Activated naive CD4-positive, alpha-beta T cell (primary cell): ENCODE measurements around the gene CDC5L.

Experiments
- DNase-seq, 4 experiments: peaks; one replicate each; lab custom pipeline; 2025; lab: John Stamatoyannopoulos, UW

The CDC5L gene

DNA sequence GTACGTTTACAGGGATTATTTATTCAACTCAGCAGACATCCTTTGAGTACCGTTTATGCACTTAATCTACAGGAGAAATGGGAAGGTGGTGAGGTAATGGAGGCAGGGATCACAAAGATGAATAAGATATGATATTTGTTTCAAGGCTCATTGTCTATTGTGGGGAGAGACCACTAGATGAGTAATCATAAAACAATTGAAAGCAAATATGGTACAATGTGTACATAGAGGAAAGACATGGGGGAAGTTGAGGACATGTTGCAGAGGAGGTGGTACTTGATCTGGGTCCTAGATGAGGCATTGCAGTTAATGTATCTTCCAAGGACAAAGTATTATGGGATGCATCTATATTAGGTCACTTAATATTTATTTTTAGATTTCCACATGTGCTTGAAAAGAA, 13.7 kb upstream of the CDC5L start:
- DNase-seq = no peak

GRCh38 chr6:44375071-44375470, 12.4 kb upstream of the CDC5L start:
- DNase-seq = no peak

DNA sequence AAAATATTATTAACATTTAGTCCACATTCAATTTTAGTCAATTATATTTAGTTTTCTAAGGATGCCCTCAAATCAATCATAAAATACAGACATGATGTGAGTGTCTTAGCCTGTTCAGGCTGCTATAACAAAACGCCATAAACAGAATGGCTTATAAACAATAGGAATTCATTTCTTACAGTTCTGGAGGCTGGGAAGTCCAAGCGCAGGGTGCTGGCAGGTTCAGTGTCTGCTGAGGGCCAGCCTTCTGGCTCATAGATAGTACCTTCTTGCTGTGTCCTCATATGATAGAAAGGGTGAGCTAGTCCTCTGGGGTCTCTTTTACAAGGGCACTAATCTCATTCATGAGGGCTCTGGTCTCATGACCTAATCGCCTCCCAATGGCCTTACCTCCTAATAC, 10.0 kb upstream of the CDC5L start:
- no peak for DNase-seq

GRCh38 chr6:44377971-44378370, 9.5 kb upstream of the CDC5L start:
- DNase-seq = no peak

GRCh38 chr6:44381739-44382138, 5.8 kb upstream of the CDC5L start:
- DNase-seq = no peak

- DNase-seq = no peak
Measured at GRCh38 chr6:44386364-44386928, 1.1 kb upstream of the CDC5L start.

DNA sequence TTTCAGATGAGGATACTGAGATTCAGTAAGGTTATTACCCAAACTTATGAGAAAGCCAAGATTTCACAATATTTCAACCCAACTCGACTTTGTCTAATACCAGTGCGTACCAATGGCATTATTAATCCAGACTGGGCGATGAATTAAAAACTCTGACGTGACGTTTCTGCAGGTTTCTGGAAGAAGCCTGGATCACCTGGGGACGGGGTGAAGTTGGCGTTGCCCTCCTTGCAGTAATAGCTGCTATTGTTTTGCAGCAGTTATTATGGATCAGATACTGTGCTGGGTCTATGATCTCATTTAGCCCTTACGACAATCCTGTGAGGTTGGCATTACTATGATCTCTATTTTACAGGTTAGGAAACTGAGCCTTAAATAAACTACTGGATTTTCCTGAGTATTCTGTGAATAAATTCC, 569 bp upstream of the CDC5L start:
- DNase-seq = no peak

GRCh38 chr6:44388135-44388487, 605 bp downstream of the CDC5L start:
- no peak for DNase-seq

DNA sequence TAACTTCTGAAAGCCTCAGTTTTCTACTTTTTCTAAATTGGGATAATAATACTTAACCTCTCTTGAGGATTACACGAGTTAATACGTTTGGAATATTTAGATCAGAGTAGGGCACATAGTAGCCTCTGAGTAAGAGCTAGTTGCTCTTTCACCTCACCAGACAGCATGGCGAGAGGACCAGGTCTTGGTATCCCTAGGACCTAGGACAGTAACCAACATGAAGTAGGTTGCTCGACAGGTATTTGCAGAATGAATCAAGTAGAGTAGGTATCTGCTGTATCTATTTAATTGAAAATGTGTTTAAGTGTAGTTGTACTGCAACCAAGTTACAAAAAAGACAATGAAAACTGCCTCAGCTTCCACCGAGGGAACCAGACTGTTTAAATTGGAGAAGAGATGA, 1.4 kb downstream of the CDC5L start:
- DNase-seq = no peak

DNA sequence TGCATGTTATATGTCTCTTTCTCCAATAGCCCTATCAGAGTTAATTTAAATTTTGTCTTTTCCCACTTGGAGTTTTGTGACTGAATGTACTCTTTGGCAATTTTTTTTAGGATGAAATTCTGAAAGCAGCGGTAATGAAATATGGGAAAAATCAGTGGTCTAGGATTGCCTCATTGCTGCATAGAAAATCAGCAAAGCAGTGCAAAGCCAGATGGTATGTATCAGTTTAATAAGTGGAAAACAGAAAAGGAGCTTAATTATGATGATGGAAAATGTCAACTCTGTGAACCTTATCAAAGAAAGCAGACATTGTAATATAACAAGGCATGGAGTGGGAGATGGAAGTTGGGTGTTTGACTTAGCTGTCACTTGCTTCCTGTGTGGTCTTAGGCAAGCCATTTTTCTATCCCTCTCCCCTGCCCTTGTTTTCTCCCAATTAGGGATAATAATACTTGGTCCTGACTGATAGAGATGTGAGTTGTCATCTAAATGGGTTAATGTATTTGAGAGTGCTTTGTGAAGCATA, 2.7 kb downstream of the CDC5L start:
- no peak for DNase-seq

DNA sequence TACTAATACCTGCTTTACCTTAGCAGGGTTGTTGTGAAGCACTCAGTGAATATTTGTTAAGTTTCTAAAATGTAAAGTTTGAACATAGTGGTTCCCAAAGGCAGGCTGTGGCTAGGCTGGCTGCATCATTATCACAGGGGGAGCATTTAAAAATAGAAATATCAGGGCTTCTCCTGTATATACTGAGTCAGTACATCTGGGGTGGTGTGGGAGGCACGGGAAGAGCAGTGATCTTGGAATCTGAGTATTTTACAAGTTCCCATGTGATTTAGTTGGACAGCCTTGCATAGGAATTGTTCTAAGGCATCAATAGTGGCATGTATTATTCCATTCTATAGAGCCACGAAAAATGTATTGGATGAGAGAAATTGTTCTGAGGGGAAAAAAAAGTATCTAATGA, 8.0 kb downstream of the CDC5L start:
- DNase-seq = no peak

- DNase-seq = no peak
Measured at GRCh38 chr6:44396968-44397367, 9.5 kb downstream of the CDC5L start.

DNA sequence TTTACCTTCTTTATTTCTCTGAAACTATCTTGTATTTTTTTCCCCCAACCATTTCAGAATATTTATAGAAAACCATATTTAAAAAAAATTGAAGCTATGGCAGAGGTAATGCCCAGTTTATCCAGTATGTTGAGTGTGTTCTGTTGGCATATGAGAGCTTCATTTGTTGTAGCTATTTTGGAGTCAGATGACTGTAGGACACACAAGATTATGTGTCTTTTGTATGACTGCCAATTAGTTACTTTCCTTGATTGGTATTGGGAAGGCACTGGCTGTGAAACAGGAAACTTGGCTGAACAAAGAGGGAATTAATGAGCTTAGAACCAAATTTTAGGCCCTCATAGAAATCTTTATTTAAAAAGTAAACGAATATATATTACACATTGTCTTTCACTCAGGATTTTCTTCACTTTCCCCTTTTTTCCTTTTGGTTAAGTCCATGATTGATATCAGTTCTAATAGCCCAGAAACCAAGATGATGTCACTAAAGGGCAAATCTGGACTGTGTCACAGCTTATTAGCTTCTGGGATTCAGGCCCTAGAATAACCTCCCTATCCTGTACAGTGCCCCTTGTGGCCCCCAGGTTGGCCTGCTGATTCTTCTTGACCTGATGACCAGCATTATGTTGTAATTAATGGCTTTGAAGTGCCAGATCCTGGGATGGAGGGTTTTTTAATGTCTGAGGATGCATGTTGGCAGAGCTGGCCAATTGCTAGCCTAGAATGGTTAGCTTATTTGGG, 10.1 kb downstream of the CDC5L start:
- DNase-seq = no peak

DNA sequence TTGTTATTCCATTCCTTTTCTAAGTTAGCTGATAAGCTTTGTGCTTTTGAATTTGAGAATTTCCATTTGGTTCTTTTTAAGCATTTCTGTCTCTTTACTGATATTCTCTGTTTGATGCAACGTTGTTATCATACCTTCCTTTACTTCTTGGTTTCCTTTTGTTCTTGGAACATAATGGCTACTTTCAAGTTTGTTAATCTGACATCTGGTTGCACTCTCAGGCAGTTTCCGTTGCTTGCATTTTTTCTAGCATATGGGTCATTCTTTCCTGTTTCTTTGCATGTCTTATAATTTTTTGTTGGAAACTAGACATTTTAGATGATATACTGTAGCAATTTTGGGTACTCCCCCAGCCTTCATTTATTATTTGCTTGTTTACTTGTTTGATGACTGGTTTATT, 12.5 kb downstream of the CDC5L start:
- no peak for DNase-seq

GRCh38 chr6:44400572-44400971, 13.1 kb downstream of the CDC5L start:
- no peak for DNase-seq

DNA sequence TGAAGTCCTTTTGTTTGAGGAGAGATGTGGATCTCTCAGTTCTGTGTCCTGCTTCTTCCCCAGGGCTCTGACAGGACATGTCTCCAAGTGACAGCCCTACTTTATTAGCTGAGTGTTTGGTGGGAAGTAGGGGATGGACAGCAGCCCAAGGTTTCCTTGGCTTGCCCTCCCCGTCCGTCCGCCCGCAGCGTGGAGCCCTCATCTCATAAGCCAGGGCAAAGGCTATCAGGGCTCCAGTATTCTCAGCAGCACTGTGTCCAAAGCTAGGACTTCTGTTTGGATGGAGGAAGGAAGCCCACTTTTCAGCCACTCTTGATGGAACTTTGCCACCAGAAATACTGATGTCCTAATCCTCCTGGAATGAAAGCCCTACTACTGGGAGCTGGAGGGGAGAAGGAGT, 13.6 kb downstream of the CDC5L start:
- no peak for DNase-seq

DNA sequence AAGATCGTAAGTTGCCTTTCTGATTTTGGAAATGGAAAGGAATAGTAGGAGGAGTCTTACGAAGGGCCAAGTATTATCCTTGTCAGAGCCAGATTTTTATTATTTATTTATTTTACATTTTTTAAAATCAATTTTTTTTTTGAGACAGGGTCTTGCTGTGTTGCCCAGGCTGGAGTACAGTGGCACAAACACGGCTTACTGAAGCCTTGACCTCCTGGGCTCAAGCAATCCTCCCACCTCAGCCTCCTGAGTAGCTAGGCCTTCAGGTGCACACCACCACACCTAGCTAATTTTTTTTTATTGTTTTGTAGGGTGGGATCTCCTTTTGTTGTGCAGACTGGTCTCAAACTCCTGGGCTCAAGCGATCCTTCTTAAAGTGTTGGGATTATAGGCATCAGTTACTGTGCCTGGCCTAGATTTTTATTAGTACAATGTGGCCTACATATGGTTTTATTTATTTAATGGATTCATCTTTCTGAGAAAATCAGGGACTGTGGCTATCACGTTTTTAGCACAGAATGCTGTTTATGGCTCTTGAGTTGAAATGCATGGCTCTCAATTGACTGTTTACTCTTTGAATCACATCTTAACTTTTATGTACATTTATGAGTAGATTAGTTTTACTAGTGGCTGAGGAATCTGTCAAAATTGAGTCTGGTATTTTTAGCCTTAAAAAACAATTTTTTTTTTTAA, 16.7 kb downstream of the CDC5L start:
- DNase-seq = no peak

- no peak for DNase-seq
Measured at GRCh38 chr6:44404715-44405099, 17.2 kb downstream of the CDC5L start.

DNA sequence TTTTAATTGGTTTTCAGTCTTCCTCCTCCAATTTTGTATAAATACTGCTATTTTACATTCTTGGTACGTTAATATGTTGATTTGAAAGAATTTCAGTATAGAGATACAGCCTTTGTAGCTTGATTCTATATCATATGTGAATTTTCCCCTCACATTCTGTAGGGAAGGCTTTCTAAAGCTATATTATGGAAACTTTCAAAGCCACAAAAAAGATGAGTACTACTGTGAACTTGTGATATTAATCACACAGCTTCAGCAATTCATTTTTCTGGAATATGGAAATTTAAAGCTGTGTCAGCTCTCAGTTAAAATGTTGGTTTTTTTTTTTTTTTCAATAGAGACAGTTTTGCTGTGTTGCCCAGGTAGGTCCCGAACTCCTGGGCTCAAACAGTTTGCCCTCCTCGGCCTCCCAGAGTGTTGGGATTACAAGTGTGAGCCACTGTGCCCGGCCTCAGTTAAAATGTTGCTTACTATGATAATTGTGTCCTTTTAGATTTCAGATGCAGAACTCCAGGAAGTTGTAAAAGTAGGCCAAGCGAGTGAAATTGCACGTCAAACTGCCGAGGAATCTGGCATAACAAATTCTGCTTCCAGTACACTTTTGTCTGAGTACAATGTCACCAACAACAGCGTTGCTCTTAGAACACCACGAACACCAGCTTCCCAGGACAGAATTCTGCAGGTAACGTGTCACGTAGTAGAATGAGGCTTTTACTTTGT, 20.6 kb downstream of the CDC5L start:
- DNase-seq = no peak

GRCh38 chr6:44409207-44409794, 21.8 kb downstream of the CDC5L start:
- no peak for DNase-seq

DNA sequence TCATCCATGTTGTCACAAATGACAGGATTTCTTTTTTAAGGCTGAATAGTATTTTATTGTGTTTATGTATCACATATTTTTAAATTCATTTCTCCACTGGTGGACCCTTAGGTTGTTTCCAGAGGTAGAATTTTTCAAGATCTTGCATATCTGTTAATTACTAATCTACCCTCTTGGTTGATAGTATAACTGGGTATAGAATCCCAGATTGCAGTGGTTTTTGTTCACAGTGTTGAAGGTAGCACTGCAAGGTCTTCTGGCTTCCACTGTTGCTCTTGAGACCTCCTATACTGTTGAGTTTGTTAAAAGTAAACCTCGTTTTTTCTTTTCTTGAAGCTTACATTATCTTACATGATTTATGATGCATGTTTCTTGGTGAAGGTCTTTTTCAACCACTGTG, 22.9 kb downstream of the CDC5L start:
- no peak for DNase-seq

DNA sequence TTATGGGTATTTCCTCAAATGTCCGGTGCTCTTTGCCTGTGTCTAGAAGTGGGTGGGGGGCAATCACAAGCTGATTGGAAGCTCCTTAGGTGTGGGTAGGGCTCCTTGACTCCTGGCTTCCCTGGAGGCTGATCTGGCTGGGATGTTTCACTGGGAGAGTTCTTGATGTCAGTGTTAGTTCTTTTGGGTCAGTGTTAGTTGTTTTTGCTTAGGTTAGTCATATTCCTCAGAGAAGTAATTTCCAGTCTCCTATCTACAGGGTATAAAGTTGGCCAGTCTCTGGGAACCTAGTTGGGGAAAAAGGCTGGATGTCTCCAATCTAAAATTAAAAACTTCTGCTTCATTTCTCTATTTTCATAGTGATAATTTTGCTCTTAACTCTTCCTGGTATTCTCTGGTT, 23.6 kb downstream of the CDC5L start:
- no peak for DNase-seq
